HG03280 (cell line): Measurements from ENCODE around the gene TYSND1.
"Not testable (repeated sequence)": the region's sequence is repeated elsewhere in the genome, so short reads cannot be mapped to it uniquely, and the experiment has no call there.

Experiments used
- ATAC-seq: cut with Tn5 transposase; IDR thresholded peaks from one replicate; pipeline ENCODE4 v1.9.1; 2021; ENCODE audit warnings: mild to moderate bottlenecking, moderate library complexity; ENCODE audit not compliant: unreplicated experiment

TYSND1 gene

GRCh38 chr10:70146489-70147258 lies at the start of gene TYSND1:
TYSND1 (minus strand) TSS chr10:70146700; CDS start chr10:70146586, 114 bp downstream.
- ATAC-seq: peak; percentile 92

GRCh38 chr10:70193391-70193844 lies 46.9 kb upstream of the TYSND1 start:
- ATAC-seq: no peak

- ATAC-seq: no peak
Observed at GRCh38 chr10:70192326-70192968, 45.9 kb upstream of the TYSND1 start.

GRCh38 chr10:70191972-70192305 lies 45.4 kb upstream of the TYSND1 start:
- ATAC-seq: no peak

GRCh38 chr10:70191161-70191971 lies 44.9 kb upstream of the TYSND1 start:
- no peak for ATAC-seq

- ATAC-seq: no peak
Observed at GRCh38 chr10:70190581-70190980, 44.1 kb upstream of the TYSND1 start.

GRCh38 chr10:70190102-70190501 lies 43.6 kb upstream of the TYSND1 start:
- no peak for ATAC-seq

GRCh38 chr10:70188768-70189167 lies 42.3 kb upstream of the TYSND1 start:
- ATAC-seq: no peak

- ATAC-seq: no peak
Observed at GRCh38 chr10:70186571-70186970, 40.1 kb upstream of the TYSND1 start.

- ATAC-seq: no peak
Observed at GRCh38 chr10:70186090-70186489, 39.6 kb upstream of the TYSND1 start.

- ATAC-seq: no peak
Observed at GRCh38 chr10:70183304-70183703, 36.8 kb upstream of the TYSND1 start.

- ATAC-seq: not testable (repeated sequence)
Observed at GRCh38 chr10:70179209-70179608, 32.7 kb upstream of the TYSND1 start.

- no peak for ATAC-seq
Observed at GRCh38 chr10:70178139-70178725, 31.7 kb upstream of the TYSND1 start.

- no peak for ATAC-seq
Observed at GRCh38 chr10:70176441-70176840, 29.9 kb upstream of the TYSND1 start.

- ATAC-seq: no peak
Observed at GRCh38 chr10:70175516-70175915, 29.0 kb upstream of the TYSND1 start.

- ATAC-seq: no peak
Observed at GRCh38 chr10:70174058-70174741, 27.7 kb upstream of the TYSND1 start.

- ATAC-seq: peak; percentile 6
Observed at GRCh38 chr10:70169649-70170364, 23.3 kb upstream of the TYSND1 start.

- ATAC-seq: no peak
Observed at GRCh38 chr10:70169011-70169410, 22.5 kb upstream of the TYSND1 start.

- ATAC-seq: no peak
Observed at GRCh38 chr10:70167246-70167645, 20.7 kb upstream of the TYSND1 start.

- no peak for ATAC-seq
Observed at GRCh38 chr10:70166394-70166793, 19.9 kb upstream of the TYSND1 start.
